HG02678 (cell line): ENCODE results near the gene GATAD2A.
A peak's percentile ranks its signal among the peaks of the same experiment; 100 is the strongest.

ENCODE experiments used
- ATAC-seq: cut with Tn5 transposase; IDR thresholded peaks from one replicate; pipeline ENCODE4 v1.9.1; 2021; ENCODE audit warnings: mild to moderate bottlenecking, moderate library complexity; ENCODE audit not compliant: unreplicated experiment

The GATAD2A gene

DNA sequence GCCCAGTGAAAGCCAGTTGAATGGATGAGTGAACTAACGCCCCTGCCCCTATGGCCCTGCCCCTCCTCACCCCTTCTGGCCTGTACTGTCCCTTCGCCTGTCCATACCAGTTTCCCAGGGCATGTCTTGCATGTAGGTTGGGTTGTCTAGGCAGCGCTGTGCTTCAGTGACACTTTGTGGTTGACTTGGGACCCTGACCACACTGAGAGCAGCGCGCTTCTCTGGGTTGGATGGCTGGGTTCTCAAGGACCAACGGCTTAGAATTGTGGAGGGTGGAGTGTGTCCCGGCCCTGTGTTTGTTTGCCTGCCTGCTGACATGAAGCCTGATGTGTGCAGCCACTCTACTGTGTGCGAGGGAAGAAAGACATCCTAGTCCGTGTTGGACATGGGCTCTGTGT lies 15.8 kb downstream of the GATAD2A start:
- ATAC-seq = no peak

DNA sequence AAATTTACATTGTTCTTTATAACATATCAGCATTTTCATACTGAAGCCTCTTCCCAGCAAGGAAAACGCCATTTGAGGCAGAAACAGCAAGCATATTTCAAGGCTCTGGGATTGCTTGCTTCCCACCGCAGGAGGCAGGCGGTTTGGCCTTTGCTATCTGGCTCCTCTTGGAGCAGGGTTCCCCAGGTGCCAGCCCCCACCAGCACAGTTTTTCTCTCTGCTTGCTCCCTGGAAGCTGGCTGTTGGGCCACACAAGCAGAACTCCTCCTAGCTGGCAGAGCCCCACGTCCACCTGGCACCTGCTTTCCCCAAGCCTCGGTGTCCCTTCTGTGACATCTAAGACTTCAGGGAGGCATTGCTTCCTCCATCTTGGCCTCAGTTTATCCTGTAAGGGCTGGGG lies 16.7 kb downstream of the GATAD2A start:
- no peak for ATAC-seq

DNA sequence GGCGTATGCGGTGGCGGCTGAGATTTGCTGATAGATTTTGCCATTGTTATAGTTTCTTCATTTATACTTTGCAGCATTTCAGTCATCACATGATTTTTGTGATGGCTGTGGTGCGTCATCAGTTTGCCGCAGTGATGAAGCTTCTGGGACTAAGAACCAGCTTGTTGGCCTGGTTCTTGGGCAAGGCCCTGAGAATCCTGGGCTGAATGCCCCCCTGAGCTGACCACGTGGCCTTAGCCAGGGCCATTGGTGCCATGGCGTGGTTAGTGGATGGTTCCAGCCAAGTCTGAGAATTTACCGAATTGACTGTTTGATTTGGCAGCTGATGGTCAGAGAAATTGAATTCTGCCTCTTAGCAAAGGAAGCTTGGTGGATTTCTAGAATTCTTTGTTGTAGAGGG lies 17.8 kb downstream of the GATAD2A start:
- no peak for ATAC-seq

DNA sequence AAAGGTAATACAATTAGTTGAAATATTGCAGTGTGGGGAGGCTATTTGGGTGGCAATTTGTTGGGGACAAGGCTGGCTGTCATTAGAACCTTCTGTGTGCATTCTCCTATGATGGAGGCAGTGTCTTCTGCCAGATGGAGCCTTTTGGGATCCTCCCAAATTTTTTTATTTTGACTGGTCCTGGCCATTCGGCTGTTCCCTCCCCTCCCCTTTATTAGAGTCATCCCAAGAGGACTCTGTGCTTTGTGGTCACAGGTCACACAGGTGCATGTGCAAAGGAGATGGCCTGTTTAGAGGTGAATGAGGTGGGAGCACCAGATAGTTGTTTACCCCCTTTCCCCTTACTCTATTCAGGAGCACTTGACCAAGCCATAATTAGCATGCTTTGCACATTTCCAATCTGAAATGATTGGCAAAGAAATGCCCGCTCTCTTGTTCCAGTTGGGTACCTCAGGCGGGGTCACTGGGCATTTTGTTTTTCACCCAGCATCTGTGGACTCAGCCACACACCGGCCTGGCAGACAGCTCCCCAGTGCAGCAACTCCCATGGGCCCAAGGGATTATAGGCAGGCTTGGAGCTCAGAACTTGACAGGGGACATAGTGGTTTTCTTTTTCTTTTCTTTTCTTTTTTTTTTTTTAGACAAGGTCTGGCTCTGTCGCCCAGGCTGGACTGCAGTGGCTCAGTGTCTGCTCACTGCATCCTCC lies 19.8 kb downstream of the GATAD2A start:
- no peak for ATAC-seq

DNA sequence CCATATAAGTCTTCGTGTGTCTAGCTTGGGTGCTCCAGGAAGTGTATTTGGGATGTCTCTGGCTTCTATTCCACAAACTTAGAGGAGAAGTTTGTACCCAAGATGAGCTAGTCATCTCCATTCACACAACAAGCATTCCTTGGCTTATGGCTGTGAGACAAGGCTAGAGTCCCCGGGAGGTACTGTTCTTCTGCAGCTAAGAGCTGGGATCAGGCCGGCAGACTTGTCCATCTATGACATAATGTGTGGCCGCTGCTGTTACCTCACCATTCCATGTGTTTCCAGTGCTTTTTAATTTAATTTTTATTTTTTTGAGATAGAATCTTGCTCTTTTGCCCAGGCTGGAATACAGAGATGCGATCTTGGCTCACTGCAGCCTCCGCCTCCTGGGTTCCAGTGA lies 20.7 kb downstream of the GATAD2A start:
- no peak for ATAC-seq

DNA sequence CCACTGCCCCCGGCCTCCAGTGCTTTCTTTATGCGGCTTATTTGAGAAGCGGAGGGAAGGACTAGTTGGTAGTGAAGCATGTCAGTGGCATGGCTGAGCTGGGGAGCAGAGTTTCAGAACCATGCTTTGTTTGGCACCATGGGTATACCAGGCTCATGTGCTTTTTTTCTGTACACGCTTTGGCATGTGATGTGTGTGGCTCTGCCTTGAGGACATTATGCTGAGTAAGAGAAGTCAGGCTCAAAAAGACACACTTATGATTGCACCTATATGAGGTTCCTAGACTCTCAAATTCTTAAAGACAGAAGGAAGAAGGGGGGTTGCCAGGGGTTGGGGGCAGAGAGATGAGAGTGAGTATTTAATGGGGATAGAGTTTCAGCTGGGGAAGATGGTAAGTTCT lies 21.3 kb downstream of the GATAD2A start:
- no peak for ATAC-seq

DNA sequence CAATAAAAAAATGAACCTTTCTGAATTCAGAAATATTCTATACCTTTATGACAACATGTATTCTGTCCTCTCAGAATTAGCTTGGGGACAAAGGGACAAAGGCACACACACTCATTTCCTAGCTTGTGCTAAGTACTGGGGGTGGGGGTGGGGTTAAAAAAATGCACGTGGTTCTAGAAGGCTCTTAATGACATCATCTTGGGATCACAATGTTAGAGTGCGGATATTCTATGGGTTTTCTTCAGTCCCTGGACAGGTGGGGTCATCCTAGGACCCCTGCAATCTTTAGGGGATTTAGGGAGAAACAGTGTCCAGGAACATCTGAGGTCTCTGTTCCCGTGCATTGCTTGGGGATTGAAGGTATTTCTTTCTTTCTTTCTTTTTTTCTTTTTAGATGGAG lies 21.8 kb downstream of the GATAD2A start:
- ATAC-seq = no peak

DNA sequence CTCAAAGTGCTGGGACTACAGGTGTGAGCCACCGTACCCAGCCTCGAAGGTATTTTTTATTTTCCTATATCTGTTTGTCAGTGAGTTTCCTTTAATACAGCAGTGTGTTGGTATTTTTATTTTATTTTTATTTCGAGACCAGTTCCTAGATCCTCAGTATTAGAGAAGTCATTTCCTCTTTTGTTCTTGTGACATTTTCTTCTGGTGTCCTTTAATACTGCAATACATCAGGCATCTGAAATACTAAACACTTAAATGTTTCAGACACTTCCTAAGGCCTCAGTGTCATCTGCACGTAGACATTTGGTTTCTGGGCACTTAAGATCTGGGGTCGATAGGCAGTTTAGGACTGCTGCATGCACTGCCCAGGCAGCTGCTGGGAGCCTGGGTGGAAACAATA lies 22.5 kb downstream of the GATAD2A start:
- no peak for ATAC-seq

DNA sequence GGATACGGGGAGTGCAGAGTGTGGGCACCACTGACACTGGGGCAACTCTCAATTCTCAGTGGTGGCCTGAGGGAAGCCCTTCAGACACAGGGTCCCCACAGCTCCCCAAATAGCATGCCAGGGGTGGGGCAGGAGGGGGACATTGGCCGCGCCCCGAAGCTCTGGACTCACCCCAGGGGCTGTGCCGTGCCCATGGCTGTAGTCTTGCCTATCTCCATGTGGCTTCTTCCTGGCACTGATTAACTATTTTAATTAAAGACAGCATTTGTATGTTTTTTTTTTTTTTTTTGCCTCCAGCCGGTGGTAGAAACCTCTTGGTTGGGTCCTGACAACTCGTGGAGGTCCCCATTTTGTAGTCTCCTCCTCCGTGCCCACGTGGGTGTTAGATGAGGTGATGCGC lies 23.3 kb downstream of the GATAD2A start:
- no peak for ATAC-seq

DNA sequence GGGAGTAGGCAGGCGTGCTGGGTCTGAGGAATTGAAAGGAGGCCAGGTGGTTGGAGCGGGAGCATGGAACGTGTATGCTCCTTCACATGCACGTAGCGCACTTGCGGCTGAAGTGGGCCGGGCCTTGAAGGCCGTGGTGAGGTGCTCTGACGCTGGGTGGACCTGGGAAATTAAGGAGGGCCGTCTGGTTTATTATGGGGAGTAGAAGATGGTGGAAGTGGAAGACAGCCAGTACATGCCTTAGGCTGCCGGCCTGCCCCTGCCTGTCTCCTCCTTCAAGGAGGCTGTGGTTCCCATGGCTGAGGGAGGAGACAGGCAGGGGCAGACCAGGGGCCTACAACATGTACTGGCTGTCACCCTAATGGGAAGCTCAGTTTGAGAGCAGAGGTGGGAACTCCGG lies 23.9 kb downstream of the GATAD2A start:
- ATAC-seq = no peak

DNA sequence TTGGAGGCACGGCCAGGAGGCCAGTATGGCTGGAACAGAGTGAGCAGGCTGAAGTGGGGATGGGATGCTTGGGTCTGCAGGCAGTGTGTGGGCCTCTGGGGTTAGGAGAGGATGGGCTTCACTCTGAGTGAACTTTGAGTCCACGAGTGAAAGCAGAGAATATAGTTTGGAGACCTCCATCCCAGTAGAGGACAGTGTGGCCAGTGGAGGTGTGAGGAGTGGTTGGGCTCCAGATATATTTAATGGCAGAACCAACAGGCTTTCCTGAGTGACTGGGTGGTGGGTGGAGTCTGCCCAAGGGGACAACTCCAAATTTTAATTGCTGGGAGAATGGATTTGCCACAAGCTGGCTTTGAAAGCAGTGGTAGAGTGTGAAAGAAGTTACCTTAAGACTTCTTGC lies 27.3 kb downstream of the GATAD2A start:
- no peak for ATAC-seq

DNA sequence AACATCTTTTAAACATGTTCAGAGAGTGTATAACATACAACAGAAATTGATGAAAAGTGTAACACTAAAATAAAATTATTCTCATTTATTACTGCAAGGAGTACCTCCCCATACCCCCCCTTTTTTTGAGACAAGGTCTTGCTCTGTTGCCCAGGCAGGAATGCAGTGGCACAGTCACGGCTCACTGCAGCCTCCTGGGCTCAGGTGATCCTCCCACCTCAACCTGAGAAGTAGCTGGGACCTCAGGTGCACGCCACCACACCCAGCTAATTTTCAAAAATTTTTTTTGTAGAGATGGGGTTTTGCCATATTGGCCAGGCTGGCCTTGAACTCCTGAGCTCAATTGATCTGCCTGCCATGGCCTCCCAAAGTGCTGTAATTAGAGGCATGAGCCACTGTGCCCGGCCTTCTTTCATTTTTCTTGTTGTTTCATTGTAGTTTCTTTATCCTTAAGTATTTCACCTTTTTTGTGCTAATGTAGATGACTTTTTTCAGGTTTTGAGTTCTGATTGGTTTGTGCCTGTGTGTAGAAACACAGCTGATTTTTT lies 28.3 kb downstream of the GATAD2A start:
- no peak for ATAC-seq

DNA sequence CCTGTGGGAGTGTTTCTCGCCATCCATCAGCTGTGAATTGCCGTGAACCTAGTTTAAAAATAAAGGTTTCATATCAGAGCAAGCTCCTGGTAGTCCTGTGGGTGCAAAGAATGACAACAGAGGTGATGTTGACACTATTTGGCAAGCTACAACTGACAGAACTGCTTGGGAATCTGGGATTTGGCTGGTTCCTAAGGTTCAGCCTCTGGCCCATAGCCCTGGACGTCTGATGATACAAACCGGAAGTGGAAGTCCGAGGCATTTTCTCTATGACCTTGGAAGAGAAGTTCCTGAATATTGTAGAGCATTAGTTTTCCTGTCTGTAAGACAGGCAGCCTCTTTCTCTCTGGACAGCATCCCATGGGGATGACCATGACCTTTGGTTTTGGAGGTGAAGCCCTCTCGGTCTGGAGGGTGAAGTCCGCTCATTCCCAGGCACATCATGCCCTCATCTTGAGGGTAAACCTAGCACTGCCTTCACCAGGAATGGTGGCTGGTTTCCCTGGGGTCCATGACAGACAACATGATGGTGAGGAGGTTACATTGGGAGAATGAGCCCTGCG lies 29.1 kb downstream of the GATAD2A start:
- no peak for ATAC-seq

DNA sequence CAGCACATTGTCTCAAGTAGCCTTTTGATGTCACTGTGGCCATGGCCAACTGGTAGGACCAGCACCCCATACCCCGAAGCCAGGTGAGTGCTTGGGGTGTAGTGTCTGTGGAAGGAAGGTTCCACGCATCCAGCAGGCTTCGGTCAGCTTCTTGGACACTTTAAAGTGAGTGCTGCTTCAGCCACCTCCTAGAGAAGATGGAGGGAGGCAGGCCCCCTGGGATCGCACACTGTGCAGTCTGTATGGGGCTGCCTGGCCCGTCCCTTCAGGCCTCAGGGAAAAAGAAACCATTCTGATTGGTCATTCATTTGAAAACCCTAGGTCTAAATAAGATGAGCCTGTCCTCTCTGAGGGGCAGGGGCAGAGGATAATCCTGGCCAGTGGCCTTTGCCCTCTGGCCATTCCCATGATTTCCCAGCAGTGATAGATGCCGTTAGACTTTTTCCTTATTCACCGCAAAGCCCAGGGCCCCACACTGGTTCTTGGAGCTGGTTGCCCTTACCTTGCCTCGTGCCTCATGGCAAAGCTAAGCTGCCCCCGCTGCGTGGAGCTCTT lies 30.7 kb downstream of the GATAD2A start:
- no peak for ATAC-seq

DNA sequence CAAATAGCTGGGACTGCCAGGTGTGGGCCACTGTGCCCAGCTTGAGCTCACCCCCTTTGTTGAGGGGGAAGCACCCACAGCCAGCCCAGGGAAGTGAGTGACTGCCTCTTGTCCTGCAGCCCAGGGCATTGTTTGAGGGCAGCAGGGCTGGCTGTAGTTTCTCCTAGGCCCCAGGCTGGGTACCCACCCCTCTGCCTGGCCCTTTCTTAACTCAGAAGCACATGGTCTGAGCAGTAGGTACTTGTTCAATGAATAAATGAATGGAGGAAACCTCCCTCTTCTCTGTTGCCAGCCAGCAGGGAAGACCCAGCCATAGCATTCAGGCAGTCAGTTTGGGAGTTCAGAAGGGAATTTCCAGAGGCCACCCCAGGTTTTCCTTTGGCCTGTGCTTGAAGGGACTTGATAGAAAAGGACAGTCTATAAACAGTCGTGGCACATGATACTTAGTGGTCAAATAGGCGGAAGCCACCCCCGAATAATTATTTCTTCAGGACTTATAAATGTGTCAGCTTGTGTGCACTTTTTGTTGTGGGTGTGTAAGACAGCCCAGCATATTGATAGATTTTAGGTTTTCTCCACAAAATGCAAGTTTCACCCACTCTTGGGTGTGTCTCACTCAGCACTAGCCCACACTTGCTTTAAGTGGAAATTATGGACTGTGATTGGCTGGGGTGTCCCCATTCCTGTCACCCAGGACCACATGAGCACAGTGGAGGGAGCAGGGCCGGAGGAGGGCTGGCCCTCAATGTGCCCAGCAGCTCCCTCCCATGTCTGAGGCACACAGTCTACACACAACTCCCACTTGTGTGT lies 33.1 kb downstream of the GATAD2A start:
- no peak for ATAC-seq

DNA sequence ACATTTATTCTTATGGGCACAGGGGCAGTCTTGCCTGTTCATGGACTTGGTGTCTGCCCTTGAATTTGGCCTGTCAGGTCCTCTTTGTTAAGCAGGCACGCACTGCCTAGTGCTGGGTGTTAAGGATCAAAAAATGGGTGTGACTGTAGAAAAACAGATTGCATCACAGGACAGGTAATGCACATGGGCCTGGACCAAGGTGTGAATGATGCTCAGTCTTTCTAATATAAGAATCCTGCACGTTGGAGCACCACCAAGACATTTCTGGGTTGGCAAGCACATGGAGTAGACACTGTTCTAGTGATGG lies 33.7 kb downstream of the GATAD2A start:
- no peak for ATAC-seq

DNA sequence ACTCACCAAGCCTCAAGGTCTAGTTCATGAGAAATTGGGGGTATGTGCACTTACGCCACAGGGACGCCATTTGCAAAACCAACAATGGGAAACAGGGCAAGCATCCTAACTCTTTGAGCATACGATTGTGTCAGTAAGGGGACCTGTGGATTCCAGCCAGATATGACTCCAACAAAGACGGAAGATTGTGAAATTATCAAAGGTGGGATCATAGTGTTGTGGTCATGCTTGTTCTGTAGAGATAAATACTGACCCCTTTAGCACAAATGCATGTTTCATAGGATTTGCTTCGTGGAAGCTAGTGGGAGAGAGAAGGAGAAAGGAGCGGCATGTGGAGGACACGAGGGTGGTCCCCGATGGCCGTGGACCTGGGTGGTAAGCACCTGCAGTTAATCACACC lies 37.8 kb downstream of the GATAD2A start:
- ATAC-seq = no peak

DNA sequence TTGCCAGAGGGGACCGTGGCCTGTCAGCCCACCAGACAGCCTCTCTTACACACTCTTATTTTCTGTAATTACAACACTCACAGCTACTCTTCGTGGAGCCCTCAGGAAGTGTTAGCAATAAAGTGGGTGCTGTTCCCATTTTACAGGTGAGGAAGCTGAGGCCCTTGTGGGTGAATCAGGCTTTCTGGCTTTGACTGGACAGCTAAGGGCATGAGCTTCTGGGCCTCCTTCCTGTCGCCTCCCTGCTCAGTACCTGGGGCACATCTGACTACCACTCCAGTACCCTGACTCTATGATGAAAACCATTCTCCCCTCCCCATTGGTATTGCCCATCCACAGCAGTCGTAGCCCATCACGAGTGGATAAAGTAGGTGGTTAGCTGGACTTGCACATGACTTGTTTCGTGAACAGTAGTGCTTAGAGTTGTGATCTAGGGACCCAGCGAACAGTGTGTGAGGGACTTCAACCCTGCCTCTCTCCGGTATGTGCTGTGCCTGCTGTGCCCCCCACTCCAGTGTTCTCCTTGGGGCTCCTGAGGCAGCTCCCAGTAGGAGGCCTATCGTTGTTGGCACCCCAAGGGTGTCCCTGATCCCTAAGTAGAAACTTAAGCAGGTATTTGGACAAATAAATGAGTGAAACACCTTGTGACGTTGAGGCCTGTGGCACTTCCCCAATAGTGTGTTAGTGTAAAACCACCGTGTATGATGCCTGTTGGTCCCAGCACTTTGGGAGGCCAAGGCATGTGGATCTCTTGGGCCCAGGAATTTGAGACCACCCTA lies 38.6 kb downstream of the GATAD2A start:
- ATAC-seq = no peak

DNA sequence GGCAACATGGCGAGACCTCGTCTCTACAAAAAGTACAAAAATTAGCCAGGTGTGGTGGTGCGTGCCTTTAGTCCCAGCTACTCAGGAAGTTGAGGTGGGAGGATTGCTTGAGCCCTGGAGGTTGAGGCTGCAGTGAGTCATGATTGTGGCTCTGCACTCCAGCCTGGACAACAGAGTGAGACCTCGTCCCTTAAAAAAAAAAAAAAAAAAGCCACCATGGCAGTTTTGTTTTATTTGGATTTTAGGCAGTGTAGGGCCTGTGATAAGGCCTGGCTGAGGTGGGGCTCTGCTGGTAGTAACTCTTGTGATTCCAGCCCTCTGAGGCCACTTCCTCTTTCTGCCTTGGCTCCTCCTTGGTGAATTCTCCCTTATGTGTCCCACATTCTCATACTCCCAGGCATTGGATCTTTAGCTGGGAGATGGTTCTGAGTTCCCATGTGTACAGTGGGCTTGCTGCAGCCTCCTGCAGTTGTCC lies 39.2 kb downstream of the GATAD2A start:
- no peak for ATAC-seq

DNA sequence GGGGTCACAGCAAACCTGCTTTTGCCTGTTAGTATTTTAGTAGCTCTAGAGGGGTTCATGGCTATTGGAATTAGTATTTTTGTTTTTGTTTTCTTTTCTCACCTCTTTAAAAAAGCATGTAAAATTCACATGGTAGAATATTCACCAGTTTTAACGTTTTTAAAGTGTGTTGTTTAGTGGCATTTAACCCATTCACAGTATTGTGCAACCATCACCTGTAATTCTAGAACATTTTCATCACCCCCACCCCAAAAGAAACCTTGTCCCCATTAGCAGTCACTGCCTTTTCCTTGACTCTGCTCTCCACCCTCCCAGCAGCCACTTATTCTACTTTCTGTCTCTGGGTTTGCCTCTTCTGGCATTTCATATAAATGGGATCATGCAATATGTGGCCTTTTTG lies 39.8 kb downstream of the GATAD2A start:
- ATAC-seq = no peak

DNA sequence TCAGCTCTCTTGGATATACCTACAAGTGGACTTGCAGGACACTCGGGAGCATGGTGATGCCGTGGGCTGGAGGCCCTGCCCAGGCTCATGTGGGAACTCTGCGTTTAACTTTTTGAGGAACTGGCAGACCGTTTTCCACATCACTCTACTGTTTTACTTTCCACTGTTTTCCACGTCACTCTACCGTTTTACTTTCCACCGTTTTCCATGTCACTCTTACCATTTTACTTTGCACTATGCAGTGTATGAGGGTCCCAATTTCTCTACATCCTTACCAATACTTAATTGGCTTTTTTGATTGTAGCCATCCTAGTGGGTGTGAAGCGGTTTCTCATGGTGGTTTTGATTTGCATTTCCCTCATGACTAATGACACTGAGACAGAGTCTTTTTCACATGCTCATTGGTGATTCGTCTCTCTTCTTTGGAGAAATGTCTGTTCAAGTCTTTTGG lies 40.5 kb downstream of the GATAD2A start:
- peak; percentile 52 for ATAC-seq
